GM19240 (cell line): ENCODE data around the gene ANAPC2.

Experiments
- DNase-seq: peaks from one replicate; pipeline ENCODE4 v3.0.0; 2011; ENCODE audit warnings: low spot score; ENCODE audit not compliant: insufficient read length

The ANAPC2 gene

GRCh38 chr9:137128862-137129455 is 59.4 kb downstream of the ANAPC2 start:
- no peak for DNase-seq

GRCh38 chr9:137128158-137128861 is 60.0 kb downstream of the ANAPC2 start:
- DNase-seq, result no peak

DNA sequence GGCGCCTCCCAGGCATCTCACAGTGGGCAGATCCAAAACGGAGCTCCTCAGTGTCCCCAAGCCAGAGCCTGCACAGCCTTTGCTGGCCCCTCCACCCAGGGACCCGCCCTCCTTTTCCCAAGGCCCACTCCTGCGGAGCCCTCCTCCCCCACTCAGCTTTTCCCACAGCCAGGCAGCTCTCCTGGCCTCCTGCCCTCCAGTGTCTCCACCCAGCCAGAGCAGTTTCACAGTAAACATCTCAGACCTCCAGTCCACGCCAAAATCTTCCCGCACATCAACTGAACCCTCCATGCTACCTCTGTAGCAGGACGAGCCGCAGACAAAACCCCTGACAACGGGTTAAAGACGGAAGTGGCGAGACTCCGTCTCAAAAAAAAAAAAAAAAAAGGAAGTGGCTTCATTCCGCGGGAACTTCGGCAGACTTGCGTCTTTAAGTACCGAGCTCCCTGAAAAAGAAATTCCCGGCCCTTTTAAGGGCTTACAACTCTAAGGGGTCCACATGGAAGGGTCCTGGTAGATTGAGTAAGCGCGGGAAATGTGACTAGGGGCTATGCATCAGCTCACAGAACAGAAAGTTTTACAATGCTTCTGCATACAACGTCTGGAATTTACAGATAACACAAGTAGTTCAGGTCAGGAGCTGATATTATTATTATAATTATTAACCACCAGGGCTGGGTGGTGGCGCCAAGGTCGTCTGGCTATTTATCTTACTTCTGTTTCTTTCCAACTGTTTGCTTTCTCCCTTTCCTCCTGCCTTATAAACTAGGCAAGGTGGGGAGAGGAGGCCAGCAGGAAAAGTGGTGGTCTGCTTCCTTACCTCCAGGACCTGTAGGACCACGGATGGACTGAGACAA is 60.8 kb downstream of the ANAPC2 start:
- no peak for DNase-seq

GRCh38 chr9:137126786-137127185 is 61.6 kb downstream of the ANAPC2 start:
- DNase-seq, result no peak
